HCT116 (cell line): Measurements from ENCODE around the gene ALDH2. TPM values are rescaled to one million over a fixed set of nuclear protein-coding genes. Genes with fewer than 3 reads are reported as not detected.

Source experiments
- ATAC-seq: fragments of 200-7000 bp; cut with Tn5 transposase; 2 replicates; pipeline ENCODE4 v1.9.1; 2020; ENCODE audit warnings: mild to moderate bottlenecking, moderate library complexity
- BruUV-seq: library from RNA; stranded (reverse); fragments of 400-500 nt; replicated peaks from 2 replicates; lab custom pipeline; 2021; lab: Mats Ljungman, UMichigan
- CTCF ChIA-PET: fragments of 300-600 bp; sonication (Branson Sonifier 250); formaldehyde crosslinking; loops from one replicate; lab custom pipeline; 2021; ENCODE audit warnings: antibody characterized with exemption; lab: Charles Lee
- POLR2A ChIA-PET: fragments of 300-600, 350-600 bp; sonication (Branson Sonifier 250); formaldehyde crosslinking; loops from one replicate; lab custom pipeline; 2021; ENCODE audit warnings: antibody characterized with exemption; lab: Charles Lee
- RAD21 ChIA-PET, 2 experiments: fragments of 300-600 bp; sonication (Branson Sonifier 250); formaldehyde crosslinking; loops; one replicate each; lab custom pipeline; 2023; ENCODE audit warnings: low total read pairs in 2 of 2; ENCODE audit not compliant: uncharacterized antibody in 2 of 2, unreplicated experiment in 2 of 2, low non-redundant PET in 1 of 2; lab: Charles Lee
- DNase-seq: peaks from one replicate; pipeline ENCODE4 v3.0.0-alpha.2; 2010; ENCODE audit warnings: low read depth, low spot score
- H2AFZ ChIP-seq: fragments of 200-600 bp; shearing (Covaris generic), sonication (generic); 2 replicates; pipeline ENCODE4 v1.6.1; 2017; ENCODE audit warnings: low read depth, mixed run types, mixed read lengths, antibody characterized with exemption, low read length; ENCODE audit not compliant: poor library complexity, severe bottlenecking
- H3K27ac ChIP-seq: 2 replicates; pipeline ENCODE4 v1.5.1; 2012; ENCODE audit warnings: low read depth, low read length
- H3K27me3 ChIP-seq: fragments of 200-600 bp; sonication (generic); 2 replicates; pipeline ENCODE4 v1.6.1; 2016; ENCODE audit warnings: mixed run types, low read length, mixed read lengths; ENCODE audit not compliant: insufficient read depth
- H3K36me3 ChIP-seq, 2 experiments: fragments of 200-500 bp in 1 of 2; fragments of 200-600 bp in 1 of 2; sonication (Bioruptor generic) in 1 of 2; sonication (generic) in 1 of 2; 2 replicates each; pipeline versions ENCODE4 v1.5.1 to v1.6.1; 2014 to 2016; ENCODE audit warnings: low read length in 2 of 2, inconsistent platforms in 1 of 2, mixed read lengths in 1 of 2, mixed run types in 1 of 2; ENCODE audit not compliant: insufficient read depth in 2 of 2, control insufficient read depth in 1 of 2
- H3K4me1 ChIP-seq, 2 experiments: fragments of 200-600 bp in 1 of 2; sonication (generic) in 1 of 2; 2 replicates each; pipeline versions ENCODE4 v1.5.1 to v1.6.1; 2012 to 2017; ENCODE audit warnings: low read length in 2 of 2, inconsistent platforms in 1 of 2, mild to moderate bottlenecking in 1 of 2, mixed read lengths in 1 of 2, mixed run types in 1 of 2, moderate library complexity in 1 of 2; ENCODE audit not compliant: insufficient read depth in 2 of 2, control insufficient read depth in 1 of 2
- H3K4me2 ChIP-seq: fragments of 200-600 bp; sonication (generic); 2 replicates; pipeline ENCODE4 v1.6.1; 2017; ENCODE audit warnings: mixed run types, low read length, mixed read lengths
- H3K4me3 ChIP-seq, 2 experiments: fragments of 200-600 bp in 1 of 2; sonication (generic) in 1 of 2; replicated peaks in 1 of 2; 2 replicates each; pipeline ENCODE4 v1.5.1; 2011 to 2016; ENCODE audit warnings: low read length in 2 of 2, control low read depth in 1 of 2, low read depth in 1 of 2, mild to moderate bottlenecking in 1 of 2, mixed read lengths in 1 of 2, mixed run types in 1 of 2
- H3K79me2 ChIP-seq: fragments of 200-600 bp; sonication (generic); 2 replicates; pipeline ENCODE4 v1.6.1; 2017; ENCODE audit warnings: mild to moderate bottlenecking, mixed run types, low read length, moderate library complexity, mixed read lengths; ENCODE audit not compliant: insufficient read depth
- H3K9ac ChIP-seq: fragments of 200-600 bp; sonication (generic); 2 replicates; pipeline ENCODE4 v1.6.1; 2016; ENCODE audit warnings: low read length, mixed read lengths
- H3K9me2 ChIP-seq: fragments of 200-600 bp; sonication (generic), shearing (Covaris generic); 2 replicates; pipeline ENCODE4 v1.6.1; 2017; ENCODE audit warnings: mixed run types, mild to moderate bottlenecking, moderate library complexity; ENCODE audit not compliant: insufficient read depth
- H3K9me3 ChIP-seq, 2 experiments: fragments of 200-500 bp in 1 of 2; fragments of 200-600 bp in 1 of 2; sonication (Bioruptor generic) in 1 of 2; sonication (generic) in 1 of 2; 2 replicates each; pipeline ENCODE4 v1.6.1; 2014 to 2017; ENCODE audit warnings: low read length in 2 of 2, mixed read lengths in 2 of 2, inconsistent platforms in 1 of 2, low read depth in 1 of 2, mild to moderate bottlenecking in 1 of 2, mixed run types in 1 of 2, moderate library complexity in 1 of 2; ENCODE audit not compliant: control insufficient read depth in 1 of 2, insufficient read depth in 1 of 2
- H4K20me1 ChIP-seq: fragments of 200-600 bp; sonication (generic), shearing (Covaris generic); 2 replicates; pipeline ENCODE4 v1.6.1; 2017; ENCODE audit warnings: mixed run types, mild to moderate bottlenecking, moderate library complexity; ENCODE audit not compliant: insufficient read depth
- ATF3 ChIP-seq: IDR thresholded peaks from 2 replicates; pipeline ENCODE4 v1.6.1; 2012
- CEBPB ChIP-seq: IDR thresholded peaks from 2 replicates; pipeline ENCODE4 v1.6.1; 2012; ENCODE audit warnings: low read depth
- CTCF ChIP-seq, 3 experiments: fragments of 200-600 bp in 1 of 3; sonication (generic) in 1 of 3; IDR thresholded peaks in 2 of 3; conservative IDR thresholded peaks in 1 of 3; 2 replicates each; pipeline ENCODE4 v1.5.1; 2012 to 2017; ENCODE audit warnings: low read depth in 2 of 3, low read length in 2 of 3, antibody characterized with exemption in 1 of 3, borderline replicate concordance in 1 of 3, control low read depth in 1 of 3, mild to moderate bottlenecking in 1 of 3, mixed read lengths in 1 of 3, mixed run types in 1 of 3, moderate library complexity in 1 of 3; ENCODE audit not compliant: insufficient read depth in 1 of 3
- EGR1 ChIP-seq: IDR thresholded peaks from 2 replicates; pipeline ENCODE4 v1.6.1; 2012; ENCODE audit warnings: low read depth
- ELF1 ChIP-seq: IDR thresholded peaks from 2 replicates; pipeline ENCODE4 v1.6.1; 2012; ENCODE audit warnings: low read depth, borderline replicate concordance
- EZH2 ChIP-seq: fragments of 200-600 bp; sonication (generic); IDR thresholded peaks from 2 replicates; pipeline ENCODE4 v1.6.1; 2017; ENCODE audit warnings: antibody characterized with exemption, mixed run types
- EZH2phosphoT487 ChIP-seq: fragments of 200-600 bp; IDR thresholded peaks from 2 replicates; pipeline ENCODE4 v1.6.1; 2018; ENCODE audit warnings: antibody characterized with exemption, borderline replicate concordance
- FOSL1 ChIP-seq: IDR thresholded peaks from 2 replicates; pipeline ENCODE4 v1.6.1; 2012; ENCODE audit warnings: low read depth
- MAX ChIP-seq: IDR thresholded peaks from 2 replicates; pipeline ENCODE4 v1.6.1; 2012
- POLR2A ChIP-seq: IDR thresholded peaks from 2 replicates; pipeline ENCODE4 v1.7.0; 2011; ENCODE audit warnings: borderline replicate concordance; ENCODE audit not compliant: insufficient read depth, insufficient read length; ENCODE audit errors: extremely low read depth
- POLR2AphosphoS5 ChIP-seq: IDR thresholded peaks from 2 replicates; pipeline ENCODE4 v1.6.1; 2011; ENCODE audit warnings: mild to moderate bottlenecking, low read depth, low read length, moderate library complexity
- RAD21 ChIP-seq: IDR thresholded peaks from 2 replicates; pipeline ENCODE4 v1.6.1; 2012; ENCODE audit warnings: low read depth, mild to moderate bottlenecking
- REST ChIP-seq: IDR thresholded peaks from 2 replicates; pipeline ENCODE4 v1.6.1; 2012; ENCODE audit warnings: low read depth
- SIN3A ChIP-seq: IDR thresholded peaks from 2 replicates; pipeline ENCODE4 v1.6.1; 2012; ENCODE audit warnings: low read depth
- SP1 ChIP-seq: IDR thresholded peaks from 2 replicates; pipeline ENCODE4 v1.6.1; 2012; ENCODE audit warnings: low read depth
- SRF ChIP-seq: IDR thresholded peaks from 2 replicates; pipeline ENCODE4 v1.6.1; 2012; ENCODE audit warnings: low read depth
- TCF7L2 ChIP-seq: IDR thresholded peaks from 2 replicates; pipeline ENCODE4 v1.7.0; 2011; ENCODE audit warnings: borderline replicate concordance, inconsistent platforms; ENCODE audit not compliant: insufficient read depth, insufficient read length; ENCODE audit errors: extremely low read depth
- ZBTB33 ChIP-seq: IDR thresholded peaks from 2 replicates; pipeline ENCODE4 v1.6.1; 2011; ENCODE audit warnings: mild to moderate bottlenecking, low read length, moderate library complexity; ENCODE audit not compliant: insufficient replicate concordance; ENCODE audit errors: extremely low read depth
- ZFX ChIP-seq: fragments of 450-650 bp; IDR thresholded peaks from 2 replicates; pipeline ENCODE4 v1.6.1; 2017
- intact Hi-C: fragments of 100-400 bp; cut with micrococcal nuclease; formaldehyde crosslinking; loops from 2 replicates; pipeline ENCODE4 v1.10.0; 2022
- total RNA-seq: library from RNA; stranded (reverse); gene quantifications from one replicate; pipeline ENCODE4 v1.2.1, GENCODE V29; 2021; ENCODE audit not compliant: unreplicated experiment

ALDH2 gene
- total RNA-seq, 1 experiment from 2014 or later: 32.9 TPM

GRCh38 chr12:111816065-111816615 is 49.4 kb downstream of the ALDH2 start:
- peaks cover 0 to 6% of the 10 kb centered on the region in 2 experiments; a peak in 2 of 4 replicates for H3K4me1 ChIP-seq
- H2AFZ ChIP-seq: no peak overlapping the region
- ChIA-PET CTCF (interaction anchor here (1.1 kb wide), 1 partner anchor 10 kb away, joined by 3 read pairs; no protein-coding TSS in a partner anchor), POLR2A (no interaction called here), RAD21 (interaction anchor here in 1 of 2 experiments (0.7 kb wide), 1 partner anchor 62 kb away, joined by 3 read pairs; no protein-coding TSS in a partner anchor)
- H3K36me3 ChIP-seq: no peaks in the 10 kb centered on the region
- ATAC-seq: no peak
- TF ChIP-seq CEBPB (no peak), ZBTB33 (no peak), SIN3A (no peak), ATF3 (no peak), EGR1 (no peak), POLR2A (no peak), FOSL1 (no peak), MAX (no peak), SRF (no peak), EZH2 (no peak), TCF7L2 (no peak), REST (no peak), ZFX (no peak), POLR2AphosphoS5 (no peak), SP1 (no peak), ELF1 (no peak), EZH2phosphoT487 (no peak), RAD21 (no peak), CTCF (IDR thresholded peaks at IDR 0.05 in 2 of 3, conservative IDR thresholded peaks at IDR 0.05 in 1 of 3; ENCODE audit: borderline replicate concordance in 1 of 3, insufficient read depth in 1 of 3, low read depth in 2 of 3, low read length in 2 of 3) (no peak)
- no peak overlapping the region for H3K4me3 ChIP-seq
- no peaks in the 10 kb centered on the region for H3K79me2 ChIP-seq
- H3K4me2 ChIP-seq: no peak overlapping the region
- no peak overlapping the region for H3K9ac ChIP-seq
- no peak for DNase-seq
- H3K27me3 ChIP-seq: no peaks in the 10 kb centered on the region
- BruUV-seq: no TSS peak
- no peaks in the 10 kb centered on the region for H4K20me1 ChIP-seq
- no peaks in the 10 kb centered on the region for H3K9me2 ChIP-seq
- H3K9me3 ChIP-seq: no peaks in the 10 kb centered on the region
- no peak overlapping the region for H3K27ac ChIP-seq
- intact Hi-C loops: no loop called here
